Smooth muscle cell (in vitro differentiated cells): Measurements from ENCODE around the gene TAF9B. TPM values are rescaled to one million over a fixed set of nuclear protein-coding genes. Genes with fewer than 3 reads are reported as not detected.

Source experiments
- DNase-seq: peaks from one replicate; lab custom pipeline; 2025; ENCODE audit not compliant: unreplicated experiment; lab: John Stamatoyannopoulos, UW
- H2AFZ ChIP-seq: fragments of 200-600 bp; sonication (generic); 2 replicates; pipeline ENCODE4 v1.6.0; 2016; ENCODE audit warnings: antibody characterized with exemption, low read depth, mild to moderate bottlenecking
- H3F3A ChIP-seq: fragments of 200-600 bp; sonication (generic); 2 replicates; pipeline ENCODE4 v1.6.0; 2017; ENCODE audit warnings: antibody characterized with exemption, low read depth
- H3K27ac ChIP-seq: fragments of 200-600 bp; sonication (generic); 2 replicates; pipeline ENCODE4 v1.5.1; 2016; ENCODE audit warnings: low read depth, mild to moderate bottlenecking
- H3K27me3 ChIP-seq: fragments of 200-600 bp; sonication (generic); 2 replicates; pipeline ENCODE4 v1.6.1; 2016; ENCODE audit warnings: low read depth, mild to moderate bottlenecking
- H3K36me3 ChIP-seq: fragments of 200-600 bp; sonication (generic); 2 replicates; pipeline ENCODE4 v1.5.1; 2016; ENCODE audit warnings: low read depth
- H3K4me1 ChIP-seq: fragments of 200-600 bp; sonication (generic); 2 replicates; pipeline ENCODE4 v1.5.1; 2016; ENCODE audit warnings: low read depth
- H3K4me2 ChIP-seq: fragments of 200-600 bp; sonication (generic); 2 replicates; pipeline ENCODE4 v1.6.0; 2016; ENCODE audit warnings: mild to moderate bottlenecking
- H3K4me3 ChIP-seq: fragments of 200-600 bp; sonication (generic); 2 replicates; pipeline ENCODE4 v1.5.1; 2016; ENCODE audit warnings: mild to moderate bottlenecking
- H3K79me2 ChIP-seq: fragments of 200-600 bp; sonication (generic); 2 replicates; pipeline ENCODE4 v1.6.0; 2016; ENCODE audit warnings: low read depth, mild to moderate bottlenecking
- H3K9ac ChIP-seq: fragments of 200-600 bp; sonication (generic); 2 replicates; pipeline ENCODE4 v1.6.0; 2016; ENCODE audit warnings: low read depth
- H3K9me3 ChIP-seq: fragments of 200-600 bp; sonication (generic); replicated peaks from 2 replicates; pipeline ENCODE4 v1.5.1; 2016; ENCODE audit warnings: low read depth
- H4K20me1 ChIP-seq: fragments of 200-600 bp; sonication (generic); 2 replicates; pipeline ENCODE4 v1.6.0; 2016; ENCODE audit warnings: low read depth
- whole genome bisulfite sequencing: methylation state at CpG from one replicate; pipeline ENCODE4 v1.1.7; 2016; ENCODE audit warnings: low lambda C conversion rate; 5-methylcytosine and 5-hydroxymethylcytosine counted together
- polyA plus RNA-seq: library from polyadenylated mRNA; unstranded; fragments of >200 nt; fragmentation: Nextera tagmentation; extraction: Ambion mirVana; gene quantifications from 2 replicates; pipeline ENCODE4 v1.2.1, GENCODE V29; 2016
- total RNA-seq: library from RNA; depleted of rRNA; stranded (reverse); fragments of >200 nt; gene quantifications from 2 replicates; pipeline ENCODE4 v1.2.3, GENCODE V29; 2014
- TF ChIP-seq, protein P1 (sequence below): fragments of 200-600 bp; sonication (generic); IDR thresholded peaks from 2 replicates; pipeline ENCODE4 v1.5.1; 2017; ENCODE audit warnings: borderline replicate concordance, mild to moderate bottlenecking, antibody characterized with exemption; ENCODE audit not compliant: insufficient read depth, poor library complexity, severe bottlenecking

The TAF9B gene
- total and polyA plus RNA-seq, 2 experiments from 2014 or later: 15.9 to 28.8 TPM

DNA sequence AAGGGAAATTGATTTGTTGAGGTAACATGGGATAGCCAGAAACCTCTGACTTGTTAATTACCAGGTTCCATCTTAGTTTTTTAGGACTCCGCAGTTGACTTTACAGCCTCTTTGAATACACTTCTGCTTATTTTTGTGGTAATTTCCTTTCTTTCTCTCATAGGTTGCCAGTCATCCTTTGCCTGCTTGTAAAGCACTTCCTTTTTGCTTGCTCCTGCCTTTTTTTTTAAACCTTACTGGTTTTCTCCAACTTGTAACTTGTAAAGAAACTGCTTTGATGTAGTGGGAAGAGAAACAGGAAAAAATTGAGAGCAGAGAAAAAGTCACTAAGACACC, 32.8 kb downstream of the TAF9B start:
- H3K79me2 ChIP-seq: peaks cover 75% of the 10 kb centered on the region
- no peaks in the 10 kb centered on the region for H3K4me1 ChIP-seq
- H3K4me3 ChIP-seq: peak overlapping the region; percentile 90
- H3K27me3 ChIP-seq: no peaks in the 10 kb centered on the region
- DNase-seq: no peak
- peaks cover 69% of the 10 kb centered on the region for H4K20me1 ChIP-seq
- no peaks in the 10 kb centered on the region for H3K36me3 ChIP-seq
- H3K9me3 ChIP-seq: no peaks in the 10 kb centered on the region
- H3F3A ChIP-seq: no peaks in the 10 kb centered on the region
- H3K9ac ChIP-seq: peak overlapping the region; percentile 42
- H3K4me2 ChIP-seq: peak overlapping the region; percentile 91
- no peak overlapping the region for H2AFZ ChIP-seq
- WGBS: 81% methylated on average over 1 of the region's 1 CpG
- TF ChIP-seq, protein P1, sequence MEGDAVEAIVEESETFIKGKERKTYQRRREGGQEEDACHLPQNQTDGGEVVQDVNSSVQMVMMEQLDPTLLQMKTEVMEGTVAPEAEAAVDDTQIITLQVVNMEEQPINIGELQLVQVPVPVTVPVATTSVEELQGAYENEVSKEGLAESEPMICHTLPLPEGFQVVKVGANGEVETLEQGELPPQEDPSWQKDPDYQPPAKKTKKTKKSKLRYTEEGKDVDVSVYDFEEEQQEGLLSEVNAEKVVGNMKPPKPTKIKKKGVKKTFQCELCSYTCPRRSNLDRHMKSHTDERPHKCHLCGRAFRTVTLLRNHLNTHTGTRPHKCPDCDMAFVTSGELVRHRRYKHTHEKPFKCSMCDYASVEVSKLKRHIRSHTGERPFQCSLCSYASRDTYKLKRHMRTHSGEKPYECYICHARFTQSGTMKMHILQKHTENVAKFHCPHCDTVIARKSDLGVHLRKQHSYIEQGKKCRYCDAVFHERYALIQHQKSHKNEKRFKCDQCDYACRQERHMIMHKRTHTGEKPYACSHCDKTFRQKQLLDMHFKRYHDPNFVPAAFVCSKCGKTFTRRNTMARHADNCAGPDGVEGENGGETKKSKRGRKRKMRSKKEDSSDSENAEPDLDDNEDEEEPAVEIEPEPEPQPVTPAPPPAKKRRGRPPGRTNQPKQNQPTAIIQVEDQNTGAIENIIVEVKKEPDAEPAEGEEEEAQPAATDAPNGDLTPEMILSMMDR: no peak
- H3K27ac ChIP-seq: peak overlapping the region; percentile 3

DNA sequence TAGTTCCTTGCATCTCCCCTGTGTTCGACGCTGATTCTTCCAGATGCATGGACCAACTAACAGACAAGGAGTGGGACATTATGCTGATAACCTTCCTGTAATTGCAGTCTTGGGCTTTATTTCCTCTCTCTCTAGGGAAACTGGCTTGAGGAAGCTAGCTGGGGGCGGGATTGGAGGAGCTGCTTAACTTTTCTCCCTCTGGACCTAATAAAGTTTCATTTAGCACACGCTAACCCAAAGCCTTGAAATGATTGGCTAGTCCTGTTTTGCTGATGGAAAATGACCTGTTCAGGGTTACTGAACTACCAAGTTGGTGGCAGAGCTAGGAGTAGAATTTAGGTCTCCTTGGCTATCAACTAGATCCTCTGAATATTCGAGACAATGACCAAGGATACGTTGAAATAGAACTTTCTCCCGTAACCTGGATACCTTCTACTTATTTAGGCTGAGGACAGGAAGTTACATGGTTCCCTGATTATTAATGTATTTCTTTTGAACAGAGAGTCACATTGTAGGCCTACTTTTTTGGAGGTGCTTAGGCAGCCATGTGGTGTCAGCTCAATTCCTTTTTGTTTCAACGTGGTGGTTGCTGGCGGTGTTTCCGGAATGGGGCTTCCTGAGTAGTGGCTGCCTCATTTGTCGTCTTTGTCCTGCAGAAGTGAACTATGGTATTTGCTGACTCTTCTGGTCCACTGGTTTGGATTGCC, 33.4 kb downstream of the TAF9B start:
- Histone ChIP-seq H3K9me3 (no peaks in the 10 kb centered on the region), H3K79me2 (peaks cover 69% of the 10 kb centered on the region), H4K20me1 (peaks cover 63% of the 10 kb centered on the region), H3F3A (no peaks in the 10 kb centered on the region), H3K9ac (no peak overlapping the region), H3K27ac (peak overlapping the region; percentile 3), H3K4me1 (no peaks in the 10 kb centered on the region), H2AFZ (no peak overlapping the region), H3K4me3 (peak overlapping the region; percentile 90), H3K4me2 (peak overlapping the region; percentile 91), H3K27me3 (no peaks in the 10 kb centered on the region), H3K36me3 (no peaks in the 10 kb centered on the region)
- TF ChIP-seq, protein P1: no peak
- no peak for DNase-seq
- WGBS: 52% methylated on average over 11 of the region's 11 CpGs

DNA sequence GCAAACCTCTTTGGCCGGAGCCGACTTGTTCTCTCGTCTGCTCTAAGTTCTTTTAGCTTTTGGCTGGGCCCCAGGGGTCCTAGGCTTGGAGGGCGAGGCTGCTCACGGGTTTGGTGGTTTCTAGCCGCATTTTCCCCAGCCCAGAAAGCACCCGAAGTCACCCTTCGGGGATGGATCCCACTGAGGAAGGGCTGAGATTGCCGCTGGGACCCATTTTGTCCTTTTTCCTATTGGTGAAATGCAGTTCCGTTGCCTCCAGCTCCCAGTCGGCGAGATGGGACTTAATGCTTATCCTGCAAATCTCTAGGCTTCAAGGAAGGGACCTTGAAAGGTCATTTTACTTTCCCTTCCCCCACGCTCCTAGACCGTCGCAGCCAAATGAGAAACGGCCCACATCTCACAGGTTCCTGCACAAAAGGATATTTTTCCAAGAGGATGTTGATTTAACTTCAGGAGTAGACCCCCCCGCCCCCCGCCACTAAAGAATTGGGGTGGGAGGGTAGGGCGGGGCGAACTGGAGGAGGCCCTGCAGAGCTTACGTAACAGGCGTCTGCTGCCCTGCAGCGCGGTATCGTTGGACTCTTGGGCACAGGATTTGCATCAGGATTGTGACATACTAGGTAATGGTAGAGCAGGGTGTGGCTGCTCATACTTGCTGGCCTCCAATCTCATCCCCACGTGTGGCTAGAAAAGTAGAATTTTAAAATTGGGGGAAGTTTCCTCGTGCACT, 34.8 kb downstream of the TAF9B start:
- Histone ChIP-seq H2AFZ (no peak overlapping the region), H3K9ac (peak overlapping the region; percentile 81), H3K4me3 (peak overlapping the region; percentile 90), H3K27ac (peak overlapping the region; percentile 81), H3K36me3 (no peaks in the 10 kb centered on the region), H3K79me2 (peaks cover 56% of the 10 kb centered on the region), H3K4me2 (peak overlapping the region; percentile 91), H3K4me1 (no peaks in the 10 kb centered on the region), H3K9me3 (no peaks in the 10 kb centered on the region), H4K20me1 (peaks cover 49% of the 10 kb centered on the region), H3F3A (no peaks in the 10 kb centered on the region), H3K27me3 (no peaks in the 10 kb centered on the region)
- WGBS: 31% methylated on average over 27 of the region's 27 CpGs
- TF ChIP-seq, protein P1: no peak
- DNase-seq: no peak
